ENCODE measurements around the gene AK9. TPM values are rescaled to one million over a fixed set of nuclear protein-coding genes. Genes with fewer than 3 reads are reported as not detected.

AK9 gene
- total RNA-seq, 1 experiment from 2014 or later, result 3.5 TPM

DNA sequence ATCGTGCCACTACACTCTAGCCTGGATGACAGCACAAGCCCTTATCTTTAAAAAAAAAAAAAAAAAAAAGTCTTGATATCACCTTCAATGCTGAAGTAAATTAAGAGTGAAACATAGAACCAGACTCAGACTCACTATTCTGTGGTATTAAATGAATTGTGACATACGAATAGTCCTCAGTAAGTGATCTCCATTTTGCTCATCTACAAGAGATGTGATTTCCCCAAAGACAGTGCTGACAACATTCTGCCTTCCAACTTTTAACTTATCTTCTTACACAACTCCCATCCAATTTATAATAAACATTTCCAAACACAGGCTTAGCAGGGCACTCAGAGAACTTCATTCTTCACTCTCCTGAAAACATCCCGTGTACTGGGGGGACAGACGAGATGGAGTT lies 216.0 kb downstream of the AK9 start:
- Histone ChIP-seq H3K4me2 (ENCODE audit: low read length) (no peak overlapping the region), H3K79me2 (ENCODE audit: insufficient read depth, low read length) (peaks cover 80% of the 10 kb centered on the region), H3K27me3 (ENCODE audit: insufficient read depth, low read length) (no peaks in the 10 kb centered on the region), H3K27ac (ENCODE audit: low read depth, low read length) (no peak overlapping the region), H3K9me3 (ENCODE audit: control insufficient read depth in 1 of 2, insufficient read depth in 1 of 2, low read depth in 1 of 2, low read length in 2 of 2) (no peaks in the 10 kb centered on the region), H2AFZ (ENCODE audit: low read depth, low read length, poor library complexity, severe bottlenecking) (no peak overlapping the region), H4K20me1 (ENCODE audit: insufficient read depth) (no peaks in the 10 kb centered on the region), H3K9me2 (ENCODE audit: insufficient read depth) (no peaks in the 10 kb centered on the region), H3K4me3 (replicated peaks in 1 of 2; ENCODE audit: low read depth in 1 of 2, low read length in 2 of 2) (no peak overlapping the region), H3K4me1 (ENCODE audit: control insufficient read depth in 1 of 2, insufficient read depth in 2 of 2, low read length in 2 of 2) (no peaks in the 10 kb centered on the region), H3K36me3 (ENCODE audit: control insufficient read depth in 1 of 2, insufficient read depth in 2 of 2, low read length in 2 of 2) (peaks cover 39 to 56% of the 10 kb centered on the region in 2 experiments), H3K9ac (ENCODE audit: low read length) (no peak overlapping the region)
- ATAC-seq (no peak), DNase-seq (ENCODE audit: low read depth, low spot score) (no peak)
- intact Hi-C loops (cut with micrococcal nuclease), result no loop called here
- POLR2A ChIA-PET, result no interaction called here
- no TSS peak for BruUV-seq (replicated peaks)
- CTCF ChIA-PET, result no interaction called here
- RAD21 ChIA-PET (ENCODE audit: low non-redundant PET in 1 of 2, low total read pairs in 2 of 2, uncharacterized antibody in 2 of 2, unreplicated experiment in 2 of 2), result no interaction called here
- TF ChIP-seq YY1 (IDR thresholded peaks at IDR 0.05; ENCODE audit: extremely low read depth, insufficient replicate concordance, low read depth, low read length) (no peak), EZH2phosphoT487 (IDR thresholded peaks at IDR 0.05; ENCODE audit: borderline replicate concordance) (no peak), SIN3A (IDR thresholded peaks at IDR 0.05; ENCODE audit: low read depth) (no peak), ATF3 (IDR thresholded peaks at IDR 0.05) (no peak), CTCF (IDR thresholded peaks at IDR 0.05 in 2 of 3, conservative IDR thresholded peaks at IDR 0.05 in 1 of 3; ENCODE audit: borderline replicate concordance in 1 of 3, insufficient read depth in 1 of 3, low read depth in 2 of 3, low read length in 2 of 3) (no peak), RAD21 (IDR thresholded peaks at IDR 0.05; ENCODE audit: low read depth) (no peak), SRF (IDR thresholded peaks at IDR 0.05; ENCODE audit: low read depth) (no peak)

DNA sequence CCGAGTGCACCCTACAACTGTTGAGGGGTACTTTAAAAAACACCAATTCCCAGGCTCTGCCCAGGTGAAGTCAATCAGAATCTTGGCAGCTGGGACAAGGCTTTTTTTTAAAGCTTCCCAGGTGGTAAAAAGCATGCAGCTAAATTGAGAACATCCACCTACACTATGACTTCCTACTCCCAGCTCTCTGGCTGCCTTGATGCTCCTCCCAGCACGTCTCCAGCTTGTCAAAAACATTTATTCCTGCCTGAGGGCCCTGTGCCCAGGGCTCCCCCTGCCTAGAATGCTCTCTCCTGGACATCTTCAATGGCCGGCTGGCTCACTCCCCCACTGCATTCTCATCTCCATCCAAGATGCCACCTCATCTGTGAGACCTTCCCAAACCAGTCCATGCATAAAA lies 217.9 kb downstream of the AK9 start:
- Histone ChIP-seq H3K4me2 (ENCODE audit: low read length) (no peak overlapping the region), H3K79me2 (ENCODE audit: insufficient read depth, low read length) (peaks cover 67% of the 10 kb centered on the region), H3K9ac (ENCODE audit: low read length) (no peak overlapping the region), H3K9me2 (ENCODE audit: insufficient read depth) (no peaks in the 10 kb centered on the region), H2AFZ (ENCODE audit: low read depth, low read length, poor library complexity, severe bottlenecking) (no peak overlapping the region), H3K36me3 (ENCODE audit: control insufficient read depth in 1 of 2, insufficient read depth in 2 of 2, low read length in 2 of 2) (peaks cover 41 to 67% of the 10 kb centered on the region in 2 experiments), H3K9me3 (ENCODE audit: control insufficient read depth in 1 of 2, insufficient read depth in 1 of 2, low read depth in 1 of 2, low read length in 2 of 2) (no peaks in the 10 kb centered on the region), H3K4me3 (replicated peaks in 1 of 2; ENCODE audit: low read depth in 1 of 2, low read length in 2 of 2) (no peak overlapping the region), H3K27ac (ENCODE audit: low read depth, low read length) (no peak overlapping the region), H3K27me3 (ENCODE audit: insufficient read depth, low read length) (no peaks in the 10 kb centered on the region), H3K4me1 (ENCODE audit: control insufficient read depth in 1 of 2, insufficient read depth in 2 of 2, low read length in 2 of 2) (no peaks in the 10 kb centered on the region), H4K20me1 (ENCODE audit: insufficient read depth) (no peaks in the 10 kb centered on the region)
- intact Hi-C loops (cut with micrococcal nuclease), result no loop called here
- ChIA-PET RAD21 (ENCODE audit: low non-redundant PET in 1 of 2, low total read pairs in 2 of 2, uncharacterized antibody in 2 of 2, unreplicated experiment in 2 of 2) (no interaction called here), CTCF (no interaction called here), POLR2A (no interaction called here)
- ATAC-seq, result no peak
- BruUV-seq (replicated peaks), result no TSS peak
- no peak for DNase-seq (ENCODE audit: low read depth, low spot score)
- TF ChIP-seq CBX3 (IDR thresholded peaks at IDR 0.05; ENCODE audit: low read depth) (no peak), YY1 (IDR thresholded peaks at IDR 0.05; ENCODE audit: extremely low read depth, insufficient replicate concordance, low read depth, low read length) (no peak), ZBTB33 (IDR thresholded peaks at IDR 0.05; ENCODE audit: extremely low read depth, insufficient replicate concordance, low read length) (no peak), RAD21 (IDR thresholded peaks at IDR 0.05; ENCODE audit: low read depth) (no peak), ZFX (IDR thresholded peaks at IDR 0.05) (no peak), POLR2A (IDR thresholded peaks at IDR 0.05; ENCODE audit: borderline replicate concordance, extremely low read depth, insufficient read depth, insufficient read length) (no peak), EGR1 (IDR thresholded peaks at IDR 0.05; ENCODE audit: low read depth) (no peak)
- TF ChIP-seq, protein P1, sequence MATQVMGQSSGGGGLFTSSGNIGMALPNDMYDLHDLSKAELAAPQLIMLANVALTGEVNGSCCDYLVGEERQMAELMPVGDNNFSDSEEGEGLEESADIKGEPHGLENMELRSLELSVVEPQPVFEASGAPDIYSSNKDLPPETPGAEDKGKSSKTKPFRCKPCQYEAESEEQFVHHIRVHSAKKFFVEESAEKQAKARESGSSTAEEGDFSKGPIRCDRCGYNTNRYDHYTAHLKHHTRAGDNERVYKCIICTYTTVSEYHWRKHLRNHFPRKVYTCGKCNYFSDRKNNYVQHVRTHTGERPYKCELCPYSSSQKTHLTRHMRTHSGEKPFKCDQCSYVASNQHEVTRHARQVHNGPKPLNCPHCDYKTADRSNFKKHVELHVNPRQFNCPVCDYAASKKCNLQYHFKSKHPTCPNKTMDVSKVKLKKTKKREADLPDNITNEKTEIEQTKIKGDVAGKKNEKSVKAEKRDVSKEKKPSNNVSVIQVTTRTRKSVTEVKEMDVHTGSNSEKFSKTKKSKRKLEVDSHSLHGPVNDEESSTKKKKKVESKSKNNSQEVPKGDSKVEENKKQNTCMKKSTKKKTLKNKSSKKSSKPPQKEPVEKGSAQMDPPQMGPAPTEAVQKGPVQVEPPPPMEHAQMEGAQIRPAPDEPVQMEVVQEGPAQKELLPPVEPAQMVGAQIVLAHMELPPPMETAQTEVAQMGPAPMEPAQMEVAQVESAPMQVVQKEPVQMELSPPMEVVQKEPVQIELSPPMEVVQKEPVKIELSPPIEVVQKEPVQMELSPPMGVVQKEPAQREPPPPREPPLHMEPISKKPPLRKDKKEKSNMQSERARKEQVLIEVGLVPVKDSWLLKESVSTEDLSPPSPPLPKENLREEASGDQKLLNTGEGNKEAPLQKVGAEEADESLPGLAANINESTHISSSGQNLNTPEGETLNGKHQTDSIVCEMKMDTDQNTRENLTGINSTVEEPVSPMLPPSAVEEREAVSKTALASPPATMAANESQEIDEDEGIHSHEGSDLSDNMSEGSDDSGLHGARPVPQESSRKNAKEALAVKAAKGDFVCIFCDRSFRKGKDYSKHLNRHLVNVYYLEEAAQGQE (IDR thresholded peaks at IDR 0.05; ENCODE audit: low read depth), result no peak
